GM04504 (cell line): ENCODE results near the gene UGT2B11.
"Not testable (repeated sequence)": the region's sequence is repeated elsewhere in the genome, so short reads cannot be mapped to it uniquely, and the experiment has no call there.

ENCODE experiments used
- DNase-seq: peaks from one replicate; pipeline ENCODE4 v3.0.0-alpha.2; 2012; ENCODE audit warnings: low read depth

The UGT2B11 gene

DNA sequence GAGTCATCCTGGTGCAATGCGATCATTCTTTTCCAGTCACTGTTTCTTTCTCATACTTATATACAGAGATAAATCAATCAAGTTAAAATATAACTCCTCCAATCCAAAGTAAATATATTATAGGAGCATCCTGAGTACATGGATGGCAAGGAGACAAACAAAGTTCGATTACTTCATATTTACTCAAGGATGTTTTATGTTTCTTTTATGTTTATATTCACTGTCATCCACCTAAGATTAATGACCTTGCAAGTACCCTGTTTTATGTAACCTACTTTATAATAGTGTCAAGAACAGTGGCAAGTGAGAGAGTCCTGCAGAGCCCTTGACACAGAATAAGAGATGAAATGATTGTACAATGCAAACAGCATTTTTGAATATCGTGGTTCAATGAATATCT, at the start of gene UGT2B11:
UGT2B11 (minus strand) TSS at position 33 of the 400 bp plus-strand sequence; CDS start at position 7, 26 bp downstream.
- DNase-seq, result no peak

DNA sequence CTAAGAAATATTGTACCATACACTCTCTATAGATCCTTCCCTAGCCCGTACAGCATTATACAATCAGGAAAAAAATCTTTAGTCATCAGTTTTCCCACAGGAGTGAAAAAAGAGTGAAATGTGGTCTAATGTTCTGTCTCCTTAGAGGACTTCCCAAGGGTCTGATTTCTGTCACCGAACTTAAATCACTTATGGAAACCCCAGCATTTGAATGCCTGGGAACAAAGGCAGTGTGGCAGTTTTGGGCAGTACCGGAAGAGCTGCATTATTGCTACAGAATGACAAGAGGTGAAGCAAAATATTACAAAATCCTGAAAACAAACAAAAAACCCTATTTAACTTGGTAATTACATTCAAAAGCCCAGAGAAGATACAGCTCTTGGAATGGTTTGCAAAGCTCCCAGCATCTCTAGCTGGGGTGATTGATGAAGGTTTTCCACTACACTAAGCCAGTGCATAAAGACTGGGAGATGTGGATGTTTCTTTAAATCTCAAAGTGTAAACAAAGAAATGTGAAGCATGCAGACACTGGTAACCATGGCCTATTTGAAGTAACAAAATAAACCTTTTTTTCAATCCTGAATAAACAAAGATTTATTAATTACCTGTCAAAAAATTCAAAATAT, 38.7 kb upstream of the UGT2B11 start:
- not testable (repeated sequence) for DNase-seq

DNA sequence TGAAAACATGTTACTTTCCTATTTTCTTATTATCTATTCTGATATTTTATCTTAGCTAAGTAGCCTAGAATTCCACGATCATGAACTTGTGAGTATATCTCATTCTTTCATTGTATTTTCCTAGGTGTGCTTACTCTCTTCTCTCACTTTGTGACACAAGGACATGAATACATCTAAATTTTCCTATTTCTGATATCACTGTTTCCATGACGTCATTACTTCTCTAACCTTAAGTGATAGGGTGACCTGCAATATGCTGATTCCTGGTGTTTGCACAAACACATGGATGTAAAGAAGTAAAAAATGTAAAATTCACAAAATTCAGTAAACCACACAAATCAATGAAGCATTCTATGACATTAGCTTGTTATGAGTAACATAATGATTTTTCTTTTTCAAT, 36.3 kb upstream of the UGT2B11 start:
- not testable (repeated sequence) for DNase-seq

DNA sequence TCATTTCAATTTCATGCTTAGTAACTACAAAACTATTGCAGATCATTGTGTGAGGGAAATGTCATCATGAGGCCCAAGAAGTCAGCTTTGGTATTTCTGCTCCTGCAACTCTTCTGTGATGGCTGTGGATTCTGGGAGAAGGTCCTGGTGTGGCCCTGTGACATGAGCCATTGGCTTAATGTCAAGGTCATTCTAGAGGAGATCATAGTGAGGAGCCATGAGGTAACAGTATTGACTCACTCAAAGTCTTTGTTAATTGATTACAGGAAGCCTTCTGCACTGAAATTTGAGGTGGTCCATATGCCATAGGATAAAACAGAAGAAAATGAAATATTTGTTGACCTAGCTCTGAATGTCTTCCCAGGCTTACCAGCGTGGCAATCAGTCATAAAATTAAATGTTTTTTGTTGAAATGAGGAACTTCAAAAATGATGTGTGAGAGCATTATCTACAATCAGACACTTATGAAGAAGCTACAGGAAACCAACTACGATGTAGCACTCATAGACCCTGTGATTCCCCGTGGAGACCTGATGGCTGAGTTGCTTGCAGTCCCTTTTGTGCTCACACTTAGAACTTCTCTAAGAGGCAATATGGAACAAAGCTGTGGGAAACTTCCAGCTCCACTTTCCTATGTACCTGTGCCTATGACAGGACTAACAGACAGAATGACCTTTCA, 28.2 kb upstream of the UGT2B11 start:
- not testable (repeated sequence) for DNase-seq

DNA sequence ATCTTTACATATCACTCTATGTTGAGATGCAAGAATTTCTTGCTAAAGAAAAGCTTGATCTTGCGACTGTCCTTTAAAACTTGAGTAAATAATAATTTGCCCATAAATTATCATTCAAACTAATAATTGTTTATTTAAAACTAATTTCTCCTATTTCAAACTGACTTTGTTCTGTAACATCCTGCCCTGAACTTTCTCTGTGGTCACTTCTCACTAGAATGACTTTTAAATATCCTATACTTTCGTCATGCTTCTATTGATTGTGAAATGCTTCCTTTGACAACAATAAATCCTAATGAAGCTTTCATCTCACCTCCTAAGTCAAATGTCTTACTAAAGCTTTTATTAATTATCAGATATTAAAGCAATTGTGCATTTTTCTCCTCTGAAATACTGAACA, 27.2 kb upstream of the UGT2B11 start:
- not testable (repeated sequence) for DNase-seq

DNA sequence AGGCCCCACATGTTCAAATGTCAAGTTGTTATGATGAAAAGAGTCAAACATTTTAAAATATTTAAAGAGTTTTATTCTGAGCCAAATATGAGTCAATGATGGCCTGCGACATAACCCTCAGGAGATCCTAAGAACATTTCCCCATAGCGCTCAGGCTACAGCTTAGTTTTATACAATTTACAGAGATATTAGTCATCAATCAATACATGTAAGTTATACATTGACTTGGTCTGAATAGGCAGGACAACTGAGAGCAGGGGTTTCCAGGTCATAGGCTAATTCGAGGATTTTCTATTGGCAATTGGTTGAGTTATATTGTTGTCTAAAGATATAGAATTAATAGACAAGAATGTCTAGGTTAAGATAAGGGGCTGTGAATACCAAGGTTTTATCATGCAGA, 26.2 kb upstream of the UGT2B11 start:
- DNase-seq, result not testable (repeated sequence)

DNA sequence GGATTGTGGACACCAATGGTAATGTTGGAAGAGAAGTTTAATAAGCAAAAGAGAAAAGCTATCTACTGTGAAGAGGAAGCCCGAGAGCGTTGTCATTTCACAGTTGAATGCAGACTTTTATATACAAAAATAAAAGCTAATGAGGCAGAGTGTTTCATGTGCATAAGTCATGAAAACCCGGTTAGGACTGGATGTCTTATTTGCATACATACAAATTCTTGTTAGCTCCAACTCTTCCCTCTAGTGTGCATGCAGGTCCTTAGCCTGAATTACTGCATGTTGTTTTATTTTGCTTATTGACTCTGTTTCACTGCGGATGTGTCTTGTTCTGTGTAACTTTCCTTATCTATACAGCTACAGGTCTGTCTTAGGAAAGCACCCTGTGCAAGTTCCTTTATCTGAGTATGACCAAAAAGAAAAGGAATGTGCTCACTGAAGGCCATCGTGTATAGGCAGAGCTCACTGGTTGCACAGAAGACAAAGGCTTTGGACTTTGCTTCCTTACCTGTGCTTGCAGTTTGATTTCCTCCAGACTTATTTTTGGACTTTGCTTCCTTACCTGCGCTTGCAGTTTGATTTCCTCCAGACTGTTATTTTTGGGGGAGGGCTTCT, 25.1 kb upstream of the UGT2B11 start:
- no peak for DNase-seq

DNA sequence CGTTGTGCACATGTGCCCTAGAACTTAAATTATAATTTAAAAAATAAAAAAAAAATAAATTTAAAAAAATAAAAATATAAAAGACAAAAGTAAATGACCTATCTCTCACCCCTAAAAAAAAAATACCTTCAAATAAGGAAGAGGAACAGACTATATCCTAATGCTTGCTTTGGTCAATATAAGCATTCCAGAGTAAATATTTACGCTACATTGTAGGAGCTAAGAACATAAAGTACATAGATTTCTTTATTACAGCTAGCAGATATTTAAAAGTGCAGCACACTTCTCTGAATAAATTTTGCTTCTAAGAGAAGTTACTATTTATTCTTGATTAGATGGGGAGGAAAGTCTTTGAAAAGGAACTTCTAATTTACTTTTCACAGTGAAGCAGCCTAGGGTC, 24.5 kb upstream of the UGT2B11 start:
- DNase-seq, result no peak

DNA sequence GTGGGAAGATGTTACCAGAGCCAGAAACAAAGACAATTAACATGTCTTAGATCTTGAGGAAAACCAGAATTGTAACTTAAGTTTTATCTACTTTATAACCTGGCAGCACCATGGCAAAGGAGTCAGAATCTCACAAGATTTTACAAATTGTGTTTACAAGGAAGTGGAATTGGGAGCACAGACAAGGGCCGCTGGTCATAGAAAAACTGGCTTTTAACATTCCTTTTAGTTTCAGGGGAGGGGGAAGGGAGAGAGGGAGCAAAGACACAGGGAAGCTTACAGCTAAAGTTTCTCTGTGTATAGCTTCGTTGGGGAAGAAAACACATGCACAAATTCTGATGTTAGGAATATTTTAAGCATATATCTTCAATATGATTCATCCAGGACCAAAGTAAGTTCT, 10.3 kb upstream of the UGT2B11 start:
- no peak for DNase-seq

DNA sequence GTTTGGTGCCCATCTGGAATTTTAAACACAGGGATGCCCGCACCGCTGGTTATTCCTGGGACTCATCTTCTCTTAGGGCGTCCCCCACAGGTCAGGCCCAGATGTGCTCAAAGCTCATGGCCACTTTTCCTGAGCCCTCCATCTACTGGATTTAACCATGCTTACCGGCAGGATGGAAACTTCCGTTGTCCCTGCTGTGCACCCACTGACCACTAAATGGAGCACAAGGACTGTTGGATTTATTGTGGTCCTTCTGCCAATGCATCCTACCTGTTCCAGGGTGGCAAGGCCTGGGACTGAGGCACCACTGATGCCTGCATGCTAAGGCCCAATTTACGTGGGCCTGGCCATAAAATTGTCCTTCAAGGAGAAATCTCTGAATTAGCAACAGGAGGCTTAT, 8.7 kb upstream of the UGT2B11 start:
- not testable (repeated sequence) for DNase-seq

DNA sequence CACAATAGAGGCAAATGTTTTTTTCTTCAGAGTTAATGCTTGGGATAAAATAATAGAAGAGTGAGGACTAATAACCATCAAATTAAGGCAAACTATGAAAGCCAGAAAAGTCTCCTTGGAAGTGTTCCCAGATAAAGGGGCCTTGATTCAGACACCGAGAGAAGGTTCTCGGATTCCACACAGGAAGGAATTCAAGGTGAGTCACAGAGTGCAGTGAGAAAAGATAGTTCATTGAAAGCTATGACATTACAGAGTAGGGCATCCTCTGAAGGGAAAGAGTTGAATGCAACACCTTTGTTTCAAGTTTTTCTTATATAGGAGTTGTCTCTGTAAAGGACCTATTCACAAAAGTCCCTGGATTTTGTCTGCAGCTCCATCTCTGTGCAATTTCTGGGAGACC, 3.9 kb upstream of the UGT2B11 start:
- DNase-seq, result not testable (repeated sequence)

DNA sequence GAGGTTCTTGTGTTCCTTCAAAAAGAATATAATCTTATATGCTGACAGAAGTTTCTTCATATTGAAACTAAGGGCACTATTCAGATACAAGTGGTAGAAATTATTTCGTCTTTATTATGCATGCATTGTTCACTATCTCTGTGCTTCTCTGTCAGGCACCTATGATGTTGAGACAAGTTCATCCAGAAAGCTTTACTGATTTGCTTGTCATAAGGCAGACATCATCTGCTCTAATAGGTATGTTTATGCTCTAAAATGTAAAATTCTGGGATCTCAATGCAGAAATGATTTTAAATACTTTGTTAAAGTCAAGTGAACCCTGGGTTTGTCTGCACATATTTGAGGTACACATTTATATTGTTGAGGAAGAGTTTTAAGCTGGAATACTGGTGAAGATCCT, 3.6 kb downstream of the UGT2B11 start:
- no peak for DNase-seq

DNA sequence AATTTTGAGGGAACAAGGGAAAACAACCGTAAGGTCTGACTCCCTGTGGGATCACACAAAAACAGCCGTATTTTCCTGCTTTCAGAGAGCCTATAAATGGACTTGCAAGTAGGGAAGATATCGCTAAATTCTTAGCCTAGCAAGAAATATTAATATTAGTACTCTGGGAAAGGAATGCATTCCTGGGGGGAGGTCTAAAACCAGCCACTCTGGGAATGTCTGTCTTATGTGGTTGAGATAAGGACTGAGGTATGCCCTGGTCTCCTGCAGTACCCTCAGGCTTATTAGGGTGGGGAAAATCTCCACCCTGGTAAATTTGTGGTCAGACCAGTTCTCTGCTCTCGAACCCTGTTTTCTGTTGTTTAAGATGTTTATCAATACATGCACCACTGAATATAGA, 16.0 kb downstream of the UGT2B11 start:
- DNase-seq, result not testable (repeated sequence)

DNA sequence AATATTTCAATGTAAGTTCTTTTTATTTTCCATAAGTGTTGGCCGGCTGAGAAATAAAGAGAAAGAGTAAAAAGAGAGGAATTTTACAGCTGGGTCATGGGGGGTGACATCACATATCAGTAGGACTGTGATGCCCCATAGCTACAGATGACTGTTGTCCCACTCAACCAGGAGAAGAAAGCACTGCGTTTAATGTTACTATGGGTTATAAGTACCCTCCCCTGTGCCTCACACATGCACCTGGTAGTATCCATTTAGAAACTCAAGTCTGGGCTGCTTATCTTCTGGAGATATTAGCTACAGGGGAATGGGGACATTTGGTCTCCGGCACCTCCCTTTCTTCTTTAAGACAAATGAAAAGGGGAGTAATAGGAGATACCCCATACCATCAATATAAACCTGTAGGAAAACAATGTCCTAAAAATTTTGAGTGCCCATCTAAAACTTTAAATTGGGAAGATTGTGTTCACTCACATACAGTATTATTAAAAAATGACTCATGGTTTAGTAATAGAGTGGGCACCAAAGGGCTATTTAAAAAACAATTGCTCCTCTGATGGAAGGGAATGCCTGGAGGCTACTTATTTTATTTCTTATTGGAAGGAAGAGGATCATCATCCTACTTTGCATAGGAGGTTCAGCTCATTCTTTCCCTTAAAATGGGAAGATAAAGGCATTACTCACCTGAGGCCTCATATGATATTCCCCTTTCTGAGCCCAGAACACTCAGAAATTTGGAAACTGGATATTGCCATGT, 18.2 kb downstream of the UGT2B11 start:
- DNase-seq, result no peak

DNA sequence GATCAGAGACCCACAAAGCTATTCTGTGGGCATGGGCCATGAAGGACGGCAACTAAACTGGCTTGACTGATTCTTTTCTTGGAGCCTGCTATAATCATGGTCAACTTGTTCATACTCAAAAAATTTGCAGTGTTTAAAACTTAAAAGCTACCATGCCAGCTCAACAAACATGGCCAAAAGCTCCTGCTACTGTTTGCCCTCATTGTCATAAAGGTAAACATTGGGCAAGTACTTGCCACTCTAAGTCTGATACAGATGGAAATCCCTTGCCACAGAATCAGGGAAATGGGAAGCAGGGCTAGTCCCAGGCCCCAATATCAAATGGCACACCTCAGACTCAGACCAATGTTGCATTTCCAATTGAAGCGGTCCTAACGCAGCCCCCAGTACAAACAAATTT, 20.4 kb downstream of the UGT2B11 start:
- DNase-seq, result no peak

DNA sequence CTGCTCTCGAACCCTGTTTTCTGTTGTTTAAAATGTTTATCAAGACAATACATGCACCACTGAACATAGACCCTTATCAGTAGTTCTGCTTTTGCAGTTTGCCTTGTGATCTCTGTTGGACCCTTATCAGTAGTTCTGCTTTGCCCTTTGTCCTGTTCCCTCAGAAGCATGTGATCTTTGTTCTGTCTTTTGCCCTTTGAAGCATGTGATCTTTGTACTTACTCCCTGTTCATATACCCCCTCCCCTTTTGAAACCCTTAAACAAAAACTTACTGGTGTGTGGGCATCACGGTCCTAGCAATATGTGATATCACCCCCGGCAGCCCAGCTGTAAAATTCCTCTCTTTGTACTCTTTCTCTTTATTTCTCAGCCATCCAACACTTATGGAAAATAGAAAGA, 22.6 kb downstream of the UGT2B11 start:
- not testable (repeated sequence) for DNase-seq

DNA sequence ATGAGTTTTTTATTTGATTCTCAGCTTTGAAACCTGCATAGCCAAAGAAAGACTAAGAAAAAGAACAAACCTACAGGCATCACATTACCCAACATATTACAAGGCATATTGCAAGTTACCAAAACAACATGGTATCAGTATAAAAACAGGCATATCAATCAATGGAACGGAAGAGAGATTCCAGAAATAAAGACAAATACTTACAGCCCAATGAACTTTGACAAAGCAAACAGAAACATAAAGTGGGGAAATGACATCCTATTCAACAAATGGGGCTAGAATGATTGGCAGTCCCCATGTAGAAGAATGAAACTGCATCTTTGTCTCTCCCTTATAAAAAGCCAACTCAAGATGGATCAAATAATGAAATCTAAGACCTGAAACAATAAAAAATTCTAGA, 23.9 kb downstream of the UGT2B11 start:
- DNase-seq, result not testable (repeated sequence)

DNA sequence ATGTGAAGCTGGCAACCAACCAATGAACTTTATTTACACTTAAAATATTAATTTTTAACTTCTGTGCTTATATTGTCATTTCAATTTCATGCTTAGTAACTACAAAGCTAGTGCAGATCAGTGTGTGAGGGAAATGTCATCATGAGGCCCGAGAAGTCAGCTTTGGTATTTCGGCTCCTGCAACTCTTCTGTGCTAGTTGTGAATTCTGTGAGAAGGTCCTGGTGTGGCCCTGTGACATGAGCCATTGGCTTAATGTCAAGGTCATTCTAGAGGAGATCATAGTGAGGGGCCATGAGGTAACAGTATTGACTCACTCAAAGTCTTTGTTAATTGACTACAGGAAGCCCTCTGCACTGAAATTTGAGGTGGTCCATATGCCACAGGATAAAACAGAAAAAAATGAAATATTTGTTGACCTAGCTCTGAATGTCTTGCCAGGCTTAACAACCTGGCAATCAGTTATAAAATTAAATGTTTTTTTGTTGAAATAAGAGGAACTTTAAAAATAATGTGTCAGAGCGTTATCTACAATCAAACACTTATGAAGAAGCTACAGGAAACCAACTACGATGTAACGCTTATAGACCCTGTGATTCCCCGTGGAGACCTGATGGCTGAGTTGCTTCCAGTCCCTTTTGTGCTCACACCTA, 32.9 kb downstream of the UGT2B11 start:
- not testable (repeated sequence) for DNase-seq

DNA sequence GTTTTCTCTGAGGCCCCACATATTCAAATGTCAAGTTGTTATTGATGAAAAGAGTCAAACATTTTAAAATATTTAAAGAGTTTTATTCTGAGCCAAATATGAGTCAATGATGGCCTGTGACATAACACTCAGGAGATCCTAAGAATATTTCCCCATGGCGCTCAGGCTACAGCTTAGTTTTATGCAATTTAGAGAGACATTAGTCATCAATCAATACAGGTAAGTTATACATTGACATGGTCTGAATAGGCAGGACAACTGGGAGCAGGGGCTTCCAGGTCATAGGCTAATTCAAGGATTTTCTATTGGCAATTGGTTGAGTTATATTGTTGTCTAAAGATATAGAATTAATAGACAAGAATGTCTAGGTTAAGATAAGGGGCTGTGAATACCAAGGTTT, 34.7 kb downstream of the UGT2B11 start:
- DNase-seq, result not testable (repeated sequence)

DNA sequence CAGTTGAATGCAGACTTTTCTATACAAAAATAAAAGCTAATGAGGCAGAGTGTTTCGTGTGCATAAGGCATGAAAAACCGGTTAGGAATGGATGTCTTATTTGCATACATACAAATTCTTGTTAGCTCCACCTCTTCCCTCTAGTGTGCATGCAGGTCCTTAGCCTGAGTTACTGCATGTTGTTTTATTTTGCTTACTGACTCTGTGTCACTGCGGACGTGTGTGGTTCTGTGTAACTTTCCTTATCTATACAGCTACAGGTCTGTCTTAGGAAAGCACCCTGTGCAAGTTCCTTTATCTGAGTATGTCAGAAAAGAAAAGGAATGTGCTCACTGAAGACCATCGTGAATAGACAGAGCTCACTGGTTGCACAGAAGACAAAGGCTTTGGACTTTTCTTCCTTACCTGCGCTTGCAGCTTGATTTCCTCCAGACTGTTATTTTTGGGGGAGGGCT, 35.8 kb downstream of the UGT2B11 start:
- not testable (repeated sequence) for DNase-seq

DNA sequence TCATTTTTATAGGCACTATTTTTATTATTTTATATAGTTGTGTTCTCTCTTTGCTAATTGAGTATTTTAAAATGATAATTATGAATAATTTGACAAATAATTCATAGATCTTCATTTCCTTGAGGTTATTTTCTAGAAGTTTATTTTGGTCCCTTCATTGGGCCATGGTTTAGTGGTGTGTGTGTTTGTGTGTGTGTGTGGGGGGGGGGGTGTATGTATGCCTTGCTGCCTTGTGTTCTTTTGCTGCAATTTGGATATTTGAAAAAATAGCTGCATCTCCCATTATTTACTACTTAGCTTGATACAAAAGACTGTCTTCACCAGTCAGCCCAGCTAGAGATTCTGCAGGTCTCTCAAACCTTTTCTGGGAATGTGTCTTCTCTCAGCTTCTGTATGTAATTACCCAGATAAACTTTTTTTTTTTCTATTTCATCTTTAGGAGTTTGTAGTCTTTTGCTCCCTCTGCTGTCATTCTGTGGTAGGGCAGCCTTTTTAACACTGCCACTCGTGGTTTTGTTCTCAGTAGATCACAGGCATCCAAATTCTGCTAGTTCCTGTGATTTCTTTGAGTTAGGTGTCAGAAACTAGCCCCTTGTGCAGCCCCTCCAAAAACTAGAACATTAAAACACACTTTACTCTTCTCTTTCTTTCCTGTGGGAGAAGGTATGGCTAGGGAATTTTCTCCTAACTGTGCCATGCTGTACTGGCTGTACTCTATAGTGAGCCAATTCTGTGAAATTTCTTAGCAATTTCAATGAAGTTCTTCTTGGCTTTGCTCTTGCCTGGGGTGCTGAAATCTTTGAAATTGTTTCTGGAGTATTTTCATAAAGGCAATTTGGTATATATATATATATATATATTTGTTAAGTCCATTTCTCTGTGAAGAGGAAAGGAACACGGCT, 44.1 kb downstream of the UGT2B11 start:
- not testable (repeated sequence) for DNase-seq
